HL-60 (cell line): ENCODE measurements around the gene MYO3B.

Experiments used
- DNase-seq, 2 experiments: peaks; one replicate each; pipeline ENCODE4 v3.0.0-alpha.2; 2010 to 2020; ENCODE audit warnings: low read depth in 1 of 2, low spot score in 1 of 2
- H3K27ac ChIP-seq: fragments of 250-450 bp; sonication (Bioruptor Pico); replicated peaks from 2 replicates; pipeline ENCODE4 v1.5.1; 2020; ENCODE audit warnings: mild to moderate bottlenecking, moderate library complexity
- H3K27me3 ChIP-seq: fragments of 250-450 bp; sonication (Bioruptor Pico); 2 replicates; pipeline ENCODE4 v1.5.1; 2021; ENCODE audit warnings: mild to moderate bottlenecking, moderate library complexity; ENCODE audit not compliant: insufficient read depth, poor library complexity, severe bottlenecking
- H3K4me3 ChIP-seq: replicated peaks from 2 replicates; pipeline ENCODE4 v1.5.1; 2011; ENCODE audit warnings: mild to moderate bottlenecking, control low read depth, low read length; ENCODE audit not compliant: insufficient read depth
- GABPA ChIP-seq: IDR thresholded peaks from 2 replicates; pipeline ENCODE4 v1.6.1; 2012; ENCODE audit warnings: low read depth
- POLR2AphosphoS5 ChIP-seq: IDR thresholded peaks from 2 replicates; pipeline ENCODE4 v1.6.1; 2012; ENCODE audit warnings: low read depth
- SPI1 ChIP-seq: IDR thresholded peaks from 2 replicates; pipeline ENCODE4 v1.6.1; 2012; ENCODE audit warnings: low read depth, mild to moderate bottlenecking, borderline replicate concordance
- TF ChIP-seq, protein P1 (sequence below): IDR thresholded peaks from 2 replicates; pipeline ENCODE4 v1.6.1; 2012; ENCODE audit warnings: low read depth; ENCODE audit not compliant: insufficient replicate concordance
- TF ChIP-seq, protein P2 (sequence below): IDR thresholded peaks from one replicate; pipeline ENCODE4 v1.5.1; 2011; ENCODE audit warnings: low read length, control low read depth, inconsistent platforms; ENCODE audit not compliant: insufficient read depth

MYO3B gene

DNA sequence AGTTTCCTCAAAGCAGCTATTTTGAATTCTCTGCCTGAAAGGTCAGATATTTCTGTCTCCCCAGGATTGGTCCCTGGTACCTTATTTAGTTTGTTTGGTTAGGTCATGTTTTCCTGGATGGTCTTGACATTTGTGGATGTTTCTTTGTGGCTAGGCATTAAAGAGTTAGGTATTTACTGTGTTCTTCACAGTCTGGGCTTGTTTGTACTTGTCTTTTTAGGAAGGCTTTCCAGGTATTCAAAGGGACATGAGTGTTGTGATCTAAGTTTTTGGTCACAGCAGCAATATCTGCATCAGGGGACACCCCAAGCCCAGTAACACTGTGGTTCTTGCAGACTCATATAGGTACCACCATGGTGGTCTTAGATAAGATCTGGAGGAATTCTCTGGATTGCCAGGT is 11.8 kb downstream of the MYO3B start:
- TF ChIP-seq POLR2AphosphoS5: no peak
- TF ChIP-seq GABPA: no peak
- TF ChIP-seq SPI1: no peak
- TF ChIP-seq, protein P1, sequence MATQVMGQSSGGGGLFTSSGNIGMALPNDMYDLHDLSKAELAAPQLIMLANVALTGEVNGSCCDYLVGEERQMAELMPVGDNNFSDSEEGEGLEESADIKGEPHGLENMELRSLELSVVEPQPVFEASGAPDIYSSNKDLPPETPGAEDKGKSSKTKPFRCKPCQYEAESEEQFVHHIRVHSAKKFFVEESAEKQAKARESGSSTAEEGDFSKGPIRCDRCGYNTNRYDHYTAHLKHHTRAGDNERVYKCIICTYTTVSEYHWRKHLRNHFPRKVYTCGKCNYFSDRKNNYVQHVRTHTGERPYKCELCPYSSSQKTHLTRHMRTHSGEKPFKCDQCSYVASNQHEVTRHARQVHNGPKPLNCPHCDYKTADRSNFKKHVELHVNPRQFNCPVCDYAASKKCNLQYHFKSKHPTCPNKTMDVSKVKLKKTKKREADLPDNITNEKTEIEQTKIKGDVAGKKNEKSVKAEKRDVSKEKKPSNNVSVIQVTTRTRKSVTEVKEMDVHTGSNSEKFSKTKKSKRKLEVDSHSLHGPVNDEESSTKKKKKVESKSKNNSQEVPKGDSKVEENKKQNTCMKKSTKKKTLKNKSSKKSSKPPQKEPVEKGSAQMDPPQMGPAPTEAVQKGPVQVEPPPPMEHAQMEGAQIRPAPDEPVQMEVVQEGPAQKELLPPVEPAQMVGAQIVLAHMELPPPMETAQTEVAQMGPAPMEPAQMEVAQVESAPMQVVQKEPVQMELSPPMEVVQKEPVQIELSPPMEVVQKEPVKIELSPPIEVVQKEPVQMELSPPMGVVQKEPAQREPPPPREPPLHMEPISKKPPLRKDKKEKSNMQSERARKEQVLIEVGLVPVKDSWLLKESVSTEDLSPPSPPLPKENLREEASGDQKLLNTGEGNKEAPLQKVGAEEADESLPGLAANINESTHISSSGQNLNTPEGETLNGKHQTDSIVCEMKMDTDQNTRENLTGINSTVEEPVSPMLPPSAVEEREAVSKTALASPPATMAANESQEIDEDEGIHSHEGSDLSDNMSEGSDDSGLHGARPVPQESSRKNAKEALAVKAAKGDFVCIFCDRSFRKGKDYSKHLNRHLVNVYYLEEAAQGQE: no peak
- TF ChIP-seq, protein P2, sequence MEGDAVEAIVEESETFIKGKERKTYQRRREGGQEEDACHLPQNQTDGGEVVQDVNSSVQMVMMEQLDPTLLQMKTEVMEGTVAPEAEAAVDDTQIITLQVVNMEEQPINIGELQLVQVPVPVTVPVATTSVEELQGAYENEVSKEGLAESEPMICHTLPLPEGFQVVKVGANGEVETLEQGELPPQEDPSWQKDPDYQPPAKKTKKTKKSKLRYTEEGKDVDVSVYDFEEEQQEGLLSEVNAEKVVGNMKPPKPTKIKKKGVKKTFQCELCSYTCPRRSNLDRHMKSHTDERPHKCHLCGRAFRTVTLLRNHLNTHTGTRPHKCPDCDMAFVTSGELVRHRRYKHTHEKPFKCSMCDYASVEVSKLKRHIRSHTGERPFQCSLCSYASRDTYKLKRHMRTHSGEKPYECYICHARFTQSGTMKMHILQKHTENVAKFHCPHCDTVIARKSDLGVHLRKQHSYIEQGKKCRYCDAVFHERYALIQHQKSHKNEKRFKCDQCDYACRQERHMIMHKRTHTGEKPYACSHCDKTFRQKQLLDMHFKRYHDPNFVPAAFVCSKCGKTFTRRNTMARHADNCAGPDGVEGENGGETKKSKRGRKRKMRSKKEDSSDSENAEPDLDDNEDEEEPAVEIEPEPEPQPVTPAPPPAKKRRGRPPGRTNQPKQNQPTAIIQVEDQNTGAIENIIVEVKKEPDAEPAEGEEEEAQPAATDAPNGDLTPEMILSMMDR: no peak

DNA sequence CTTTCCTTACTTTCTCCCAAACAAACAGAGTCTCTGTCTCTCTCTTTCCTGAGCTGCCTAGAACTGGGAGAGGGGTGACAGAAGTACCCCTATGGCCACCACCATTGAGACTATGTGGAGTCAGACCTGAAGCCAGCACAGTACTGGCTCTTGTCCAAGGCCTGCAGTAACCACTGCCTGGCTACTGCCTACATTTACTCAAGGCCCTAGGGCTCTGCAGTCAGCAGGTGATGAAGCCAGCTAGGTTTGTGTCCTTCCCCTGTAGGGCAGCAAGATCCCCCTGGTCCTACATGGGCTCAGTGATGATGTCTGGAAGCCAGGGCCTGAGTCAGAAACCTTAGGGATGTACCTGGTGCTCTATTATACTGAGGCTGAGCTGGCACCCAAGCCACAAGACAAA is 12.2 kb downstream of the MYO3B start:
- H3K27ac ChIP-seq: no peak overlapping the region
- no peaks in the 10 kb centered on the region for H3K27me3 ChIP-seq
- H3K4me3 ChIP-seq: no peak overlapping the region
- no peak for DNase-seq
- TF ChIP-seq, protein P1: no peak
- TF ChIP-seq, protein P2: no peak
- TF ChIP-seq GABPA: no peak
- TF ChIP-seq POLR2AphosphoS5: no peak
- no peak for TF ChIP-seq SPI1

More for the DNA sequence above, 11.8 kb downstream of the MYO3B start:
- H3K27me3 ChIP-seq: no peaks in the 10 kb centered on the region
- H3K27ac ChIP-seq: no peak overlapping the region
- no peak overlapping the region for H3K4me3 ChIP-seq
- no peak for DNase-seq

DNA sequence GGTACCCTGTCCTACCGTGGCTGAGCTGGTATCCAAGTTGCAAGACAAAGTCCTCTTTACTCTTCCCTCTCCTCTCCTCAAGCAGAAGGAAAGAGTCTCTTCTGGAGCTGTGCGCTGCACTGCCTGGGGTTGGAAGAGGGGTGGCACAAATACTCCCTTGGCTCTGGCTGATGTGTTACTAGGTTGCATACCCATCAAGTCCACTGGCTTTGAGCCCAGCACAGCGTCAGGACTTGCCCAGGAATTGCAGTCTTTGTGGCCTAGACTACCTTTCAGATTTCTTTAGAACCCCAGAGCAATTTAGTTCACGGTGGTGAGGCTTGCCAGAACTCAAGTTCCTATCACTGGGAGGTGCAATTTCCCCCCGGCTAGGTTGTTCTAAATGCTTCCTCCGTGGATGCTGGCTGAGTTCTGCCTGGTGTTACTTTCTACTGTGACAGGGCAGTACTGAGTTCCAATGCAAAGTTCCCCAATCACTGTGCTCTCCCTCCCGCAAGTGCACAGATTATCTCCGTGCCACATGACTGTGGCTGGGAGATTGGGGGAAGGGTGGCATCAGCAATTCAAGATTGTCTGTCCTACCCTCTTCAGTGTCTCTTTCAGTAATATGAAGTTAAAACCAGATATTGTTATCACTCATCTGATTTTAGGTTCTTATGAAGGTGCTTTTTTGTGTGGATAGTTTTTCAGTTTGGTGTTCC is 13.4 kb downstream of the MYO3B start:
- Histone ChIP-seq H3K27me3 (no peaks in the 10 kb centered on the region), H3K27ac (no peak overlapping the region), H3K4me3 (no peak overlapping the region)
- no peak for DNase-seq
- no peak for TF ChIP-seq POLR2AphosphoS5
- TF ChIP-seq, protein P1: no peak
